Endothelial cell of umbilical vein (primary cell): ENCODE measurements around the gene ZAR1L. TPM values are rescaled to one million over a fixed set of nuclear protein-coding genes. Genes with fewer than 3 reads are reported as not detected.

Experiments used
- BruUV-seq: library from RNA; stranded (reverse); fragments of 400-500 nt; replicated peaks from 2 replicates; lab custom pipeline; 2021; lab: Mats Ljungman, UMichigan
- CTCF ChIA-PET: fragments of 300-600, 350-600 bp; sonication (Branson Sonifier 250); formaldehyde crosslinking; loops from one replicate; lab custom pipeline; 2021; ENCODE audit warnings: antibody characterized with exemption, inconsistent platforms; lab: Charles Lee
- POLR2A ChIA-PET: fragments of 300-600, 350-600 bp; sonication (Branson Sonifier 250); formaldehyde crosslinking; loops from one replicate; lab custom pipeline; 2021; ENCODE audit warnings: antibody characterized with exemption, inconsistent platforms; lab: Charles Lee
- DNase-seq: peaks from one replicate; pipeline ENCODE4 v3.0.0-alpha.2; 2011; ENCODE audit warnings: low read depth, low spot score
- FAIRE-seq: peaks from 2 replicates; lab custom pipeline; 2011; peaks lifted over from hg19 to GRCh38; lab: Jason Lieb, UNC
- H2AFZ ChIP-seq: 2 replicates; pipeline ENCODE4 v1.6.0; 2012; ENCODE audit warnings: low read depth, low read length, control low read depth, inconsistent platforms
- H3K27ac ChIP-seq: 2 replicates; pipeline ENCODE4 v1.5.1; 2011; ENCODE audit warnings: low read depth, mild to moderate bottlenecking, control low read depth, low read length, moderate library complexity; ENCODE audit not compliant: insufficient read depth
- H3K27me3 ChIP-seq, 2 experiments: 2 replicates each; pipeline versions ENCODE4 v1.6.0 to v1.6.1; 2011; ENCODE audit warnings: low read length in 2 of 2, mixed read lengths in 1 of 2; ENCODE audit not compliant: control insufficient read depth in 2 of 2, insufficient read depth in 2 of 2
- H3K36me3 ChIP-seq, 2 experiments: 2 replicates in 1 of 2; 3 replicates in 1 of 2; pipeline ENCODE4 v1.5.1; 2011; ENCODE audit warnings: low read length in 2 of 2, mild to moderate bottlenecking in 1 of 2, moderate library complexity in 1 of 2; ENCODE audit not compliant: control insufficient read depth in 2 of 2, insufficient read depth in 2 of 2; ENCODE audit errors: extremely low read depth in 1 of 2
- H3K4me1 ChIP-seq: 3 replicates; pipeline ENCODE4 v1.5.1; 2011; ENCODE audit warnings: mild to moderate bottlenecking, low read length; ENCODE audit not compliant: control insufficient read depth, insufficient read depth; ENCODE audit errors: extremely low read depth
- H3K4me2 ChIP-seq: 2 replicates; pipeline ENCODE4 v1.6.1; 2011; ENCODE audit warnings: low read length, control low read depth, mixed read lengths; ENCODE audit not compliant: insufficient read depth
- H3K4me3 ChIP-seq, 3 experiments: fragments of 200-600 bp in 1 of 3; sonication (generic), shearing (Covaris generic) in 1 of 3; replicated peaks in 1 of 3; 2 replicates each; pipeline ENCODE4 v1.5.1; 2011 to 2016; ENCODE audit warnings: control low read depth in 3 of 3, low read length in 3 of 3, mild to moderate bottlenecking in 2 of 3, inconsistent platforms in 1 of 3, low read depth in 1 of 3, moderate library complexity in 1 of 3; ENCODE audit not compliant: insufficient read depth in 1 of 3
- H3K79me2 ChIP-seq: 2 replicates; pipeline ENCODE4 v1.6.0; 2012; ENCODE audit warnings: low read length, inconsistent platforms; ENCODE audit not compliant: control insufficient read depth, insufficient read depth
- H3K9ac ChIP-seq: replicated peaks from 2 replicates; pipeline ENCODE3; 2011; ENCODE audit warnings: low read length, control low read depth; ENCODE audit not compliant: insufficient read depth; ENCODE audit errors: extremely low read depth
- H3K9me1 ChIP-seq: replicated peaks from 3 replicates; pipeline ENCODE4 v1.6.0; 2011; ENCODE audit warnings: mild to moderate bottlenecking, low read length; ENCODE audit not compliant: control insufficient read depth, insufficient read depth; ENCODE audit errors: extremely low read depth
- H3K9me3 ChIP-seq: replicated peaks from 2 replicates; pipeline ENCODE4 v1.5.1; 2012; ENCODE audit warnings: low read length, inconsistent platforms; ENCODE audit not compliant: control insufficient read depth, insufficient read depth
- H4K20me1 ChIP-seq: replicated peaks from 2 replicates; pipeline ENCODE3; 2011; ENCODE audit warnings: mild to moderate bottlenecking, low read length; ENCODE audit not compliant: control insufficient read depth, insufficient read depth; ENCODE audit errors: extremely low read depth
- CTCF ChIP-seq, 2 donors: IDR thresholded peaks; 1 replicate in 1 of 2; 2 replicates in 1 of 2; pipeline ENCODE4 v1.5.1; 2011; ENCODE audit warnings: low read length in 2 of 2, mild to moderate bottlenecking in 2 of 2, moderate library complexity in 2 of 2, control low read depth in 1 of 2, inconsistent platforms in 1 of 2, low read depth in 1 of 2; ENCODE audit not compliant: insufficient read depth in 1 of 2; ENCODE audit errors: extremely low read depth in 1 of 2
- EZH2 ChIP-seq: IDR thresholded peaks from 2 replicates; pipeline ENCODE4 v1.6.1; 2012; ENCODE audit warnings: borderline replicate concordance, low read depth, mild to moderate bottlenecking, moderate library complexity, low read length, inconsistent platforms; ENCODE audit not compliant: severe bottlenecking
- FOS ChIP-seq: IDR thresholded peaks from 2 replicates; pipeline ENCODE4 v1.6.1; 2011; ENCODE audit warnings: mild to moderate bottlenecking, low read length, moderate library complexity, borderline replicate concordance; ENCODE audit not compliant: insufficient read depth
- GATA2 ChIP-seq: IDR thresholded peaks from 2 replicates; pipeline ENCODE4 v1.7.0; 2011; ENCODE audit warnings: low read depth, mild to moderate bottlenecking, moderate library complexity, mixed read lengths, low read length; ENCODE audit not compliant: insufficient read length, insufficient read depth
- JUN ChIP-seq: IDR thresholded peaks from 2 replicates; pipeline ENCODE4 v1.6.1; 2011; ENCODE audit warnings: borderline replicate concordance, low read depth; ENCODE audit not compliant: insufficient read length, insufficient read depth
- MAX ChIP-seq: IDR thresholded peaks from 2 replicates; pipeline ENCODE4 v1.6.1; 2011; ENCODE audit not compliant: insufficient read depth, insufficient read length
- MYC ChIP-seq: IDR thresholded peaks from one replicate; pipeline ENCODE4 v1.6.1; 2011; ENCODE audit warnings: mild to moderate bottlenecking, low read depth, low read length
- POLR2A ChIP-seq: IDR thresholded peaks from 2 replicates; pipeline ENCODE4 v1.6.1; 2012; ENCODE audit warnings: low read depth, mild to moderate bottlenecking, control low read depth, low read length
- POLR2AphosphoS5 ChIP-seq: IDR thresholded peaks from 2 replicates; pipeline ENCODE4 v1.6.1; 2012; ENCODE audit warnings: low read depth, mild to moderate bottlenecking, control low read depth, low read length, moderate library complexity; ENCODE audit not compliant: insufficient read depth
- dilution Hi-C: fragments of 300-500 bp; cut with MboI; formaldehyde crosslinking; loops from one replicate; pipeline ENCODE4 v1.15.0; 2019; ENCODE audit warnings: low sequenced_read_pairs; ENCODE audit not compliant: extremely low pct_ligation_motif_present
- intact Hi-C: fragments of 100-400 bp; cut with micrococcal nuclease; formaldehyde crosslinking; loops from one replicate; pipeline ENCODE4 v1.10.0; 2022
- polyA plus RNA-seq, 4 experiments: library from polyadenylated mRNA; depleted of rRNA in 3 of 4; stranded (reverse) in 3 of 4; unstranded in 1 of 4; fragments of >200 nt; gene quantifications; 2 replicates each; pipeline versions ENCODE4 v1.2.1 to v1.2.3, GENCODE V29; 2011 to 2012; ENCODE audit warnings: missing spikeins in 1 of 4
- total RNA-seq: library from RNA; stranded (reverse); gene quantifications from 2 replicates; pipeline ENCODE4 v1.2.3, GENCODE V29; 2021

Gene ZAR1L
- total and polyA plus RNA-seq, 2 donors (not counting 3 experiments of a cell fraction or from before 2014, with no cell fraction given): not detected

- Histone ChIP-seq H3K9me1 (no peaks in the 10 kb centered on the region), H4K20me1 (no peaks in the 10 kb centered on the region), H3K4me2 (no peak overlapping the region), H3K79me2 (no peaks in the 10 kb centered on the region), H2AFZ (no peak overlapping the region), H3K36me3 (peaks cover 0 to 7% of the 10 kb centered on the region in 2 experiments), H3K4me1 (peaks cover 9% of the 10 kb centered on the region), H3K27ac (no peak overlapping the region), H3K27me3 (no peaks in the 10 kb centered on the region), H3K9me3 (no peaks in the 10 kb centered on the region), H3K9ac (no peak overlapping the region), H3K4me3 (no peak overlapping the region)
- BruUV-seq: no TSS peak
- intact Hi-C loops: no loop called here
- no peak for TF ChIP-seq CTCF (IDR thresholded peaks at IDR 0.05; ENCODE audit: extremely low read depth in 1 of 2, insufficient read depth in 1 of 2, low read depth in 1 of 2, low read length in 2 of 2)
- TF ChIP-seq FOS: no peak
- no peak for TF ChIP-seq POLR2A
- TF ChIP-seq GATA2: no peak
- TF ChIP-seq EZH2: no peak
- TF ChIP-seq JUN: no peak
- TF ChIP-seq MAX: no peak
- no peak for TF ChIP-seq MYC
- no peak for TF ChIP-seq POLR2AphosphoS5
- dilution Hi-C loops: no loop called here
- FAIRE-seq (peak; percentile 8), DNase-seq (no peak)
- CTCF ChIA-PET: interaction anchor here (1.0 to 3.8 kb wide), 3 partner anchors 9 to 51 kb away, joined by 3 to 12 read pairs (median 5); no protein-coding TSS in a partner anchor
- POLR2A ChIA-PET: no interaction called here
Observed at GRCh38 chr13:32297206-32297605, 18.0 kb downstream of the ZAR1L start.
